ENCODE data around the gene SCN5A.

The SCN5A gene

GRCh38 chr3:38579551-38580449 lies 69.7 kb downstream of the SCN5A start:
- DNase-seq (ENCODE audit: insufficient read length, low spot score) (peak; percentile 44), FAIRE-seq (no peak)
- TF ChIP-seq POU2F2 (IDR thresholded peaks at IDR 0.05; ENCODE audit: low read depth, low read length) = no peak
- TF ChIP-seq PAX5 (IDR thresholded peaks at IDR 0.05; ENCODE audit: insufficient read depth, low read length, severe bottlenecking) = no peak
- TF ChIP-seq SPI1 (IDR thresholded peaks at IDR 0.05; ENCODE audit: low read depth, low read length) = peak; percentile 75

GRCh38 chr3:38579141-38579540 lies 70.3 kb downstream of the SCN5A start:
- no peak for DNase-seq (ENCODE audit: insufficient read length, low spot score)
- no peak for FAIRE-seq
- no peak for TF ChIP-seq PAX5 (IDR thresholded peaks at IDR 0.05; ENCODE audit: insufficient read depth, low read length, severe bottlenecking)
- TF ChIP-seq POLR2AphosphoS5 (IDR thresholded peaks at IDR 0.05; ENCODE audit: low read depth, low read length) = no peak
- TF ChIP-seq TAF1 (IDR thresholded peaks at IDR 0.05; ENCODE audit: low read depth, low read length) = no peak
- no peak for TF ChIP-seq POLR2A (IDR thresholded peaks at IDR 0.05; ENCODE audit: low read depth, low read length)
- TF ChIP-seq POU2F2 (IDR thresholded peaks at IDR 0.05; ENCODE audit: low read depth, low read length) = no peak
- no peak for TF ChIP-seq SPI1 (IDR thresholded peaks at IDR 0.05; ENCODE audit: low read depth, low read length)

GRCh38 chr3:38578551-38578950 lies 70.9 kb downstream of the SCN5A start:
- no peak for TF ChIP-seq PAX5 (IDR thresholded peaks at IDR 0.05; ENCODE audit: insufficient read depth, low read length, severe bottlenecking)
- no peak for TF ChIP-seq POLR2A (IDR thresholded peaks at IDR 0.05; ENCODE audit: low read depth, low read length)
- no peak for TF ChIP-seq POU2F2 (IDR thresholded peaks at IDR 0.05; ENCODE audit: low read depth, low read length)
- no peak for TF ChIP-seq TAF1 (IDR thresholded peaks at IDR 0.05; ENCODE audit: low read depth, low read length)
- no peak for TF ChIP-seq SPI1 (IDR thresholded peaks at IDR 0.05; ENCODE audit: low read depth, low read length)
- TF ChIP-seq POLR2AphosphoS5 (IDR thresholded peaks at IDR 0.05; ENCODE audit: low read depth, low read length) = no peak
- FAIRE-seq (no peak), DNase-seq (ENCODE audit: insufficient read length, low spot score) (no peak)

- no peak for TF ChIP-seq TAF1 (IDR thresholded peaks at IDR 0.05; ENCODE audit: low read depth, low read length)
- TF ChIP-seq POU2F2 (IDR thresholded peaks at IDR 0.05; ENCODE audit: low read depth, low read length) = no peak
- no peak for TF ChIP-seq PAX5 (IDR thresholded peaks at IDR 0.05; ENCODE audit: insufficient read depth, low read length, severe bottlenecking)
- TF ChIP-seq SPI1 (IDR thresholded peaks at IDR 0.05; ENCODE audit: low read depth, low read length) = no peak
- TF ChIP-seq POLR2A (IDR thresholded peaks at IDR 0.05; ENCODE audit: low read depth, low read length) = no peak
- no peak for TF ChIP-seq POLR2AphosphoS5 (IDR thresholded peaks at IDR 0.05; ENCODE audit: low read depth, low read length)
- DNase-seq (ENCODE audit: insufficient read length, low spot score) (no peak), FAIRE-seq (no peak)
Observed at GRCh38 chr3:38578081-38578475, 71.4 kb downstream of the SCN5A start.

GRCh38 chr3:38577371-38578080 lies 72.0 kb downstream of the SCN5A start:
- FAIRE-seq = no peak
- no peak for DNase-seq (ENCODE audit: insufficient read length, low spot score)
- TF ChIP-seq TAF1 (IDR thresholded peaks at IDR 0.05; ENCODE audit: low read depth, low read length) = no peak
- TF ChIP-seq SPI1 (IDR thresholded peaks at IDR 0.05; ENCODE audit: low read depth, low read length) = no peak
- no peak for TF ChIP-seq POU2F2 (IDR thresholded peaks at IDR 0.05; ENCODE audit: low read depth, low read length)
- TF ChIP-seq POLR2AphosphoS5 (IDR thresholded peaks at IDR 0.05; ENCODE audit: low read depth, low read length) = no peak
- no peak for TF ChIP-seq POLR2A (IDR thresholded peaks at IDR 0.05; ENCODE audit: low read depth, low read length)
- TF ChIP-seq PAX5 (IDR thresholded peaks at IDR 0.05; ENCODE audit: insufficient read depth, low read length, severe bottlenecking) = no peak

GRCh38 chr3:38576526-38577370 lies 72.7 kb downstream of the SCN5A start:
- DNase-seq (ENCODE audit: insufficient read length, low spot score) (no peak), FAIRE-seq (no peak)
- TF ChIP-seq POLR2AphosphoS5 (IDR thresholded peaks at IDR 0.05; ENCODE audit: low read depth, low read length) = no peak
- no peak for TF ChIP-seq POLR2A (IDR thresholded peaks at IDR 0.05; ENCODE audit: low read depth, low read length)
- TF ChIP-seq POU2F2 (IDR thresholded peaks at IDR 0.05; ENCODE audit: low read depth, low read length) = no peak
- TF ChIP-seq SPI1 (IDR thresholded peaks at IDR 0.05; ENCODE audit: low read depth, low read length) = no peak
- TF ChIP-seq PAX5 (IDR thresholded peaks at IDR 0.05; ENCODE audit: insufficient read depth, low read length, severe bottlenecking) = no peak
- TF ChIP-seq TAF1 (IDR thresholded peaks at IDR 0.05; ENCODE audit: low read depth, low read length) = no peak

GRCh38 chr3:38576131-38576525 lies 73.4 kb downstream of the SCN5A start:
- DNase-seq (ENCODE audit: insufficient read length, low spot score) (no peak), FAIRE-seq (no peak)
- no peak for TF ChIP-seq POLR2A (IDR thresholded peaks at IDR 0.05; ENCODE audit: low read depth, low read length)
- TF ChIP-seq PAX5 (IDR thresholded peaks at IDR 0.05; ENCODE audit: insufficient read depth, low read length, severe bottlenecking) = no peak
- no peak for TF ChIP-seq POU2F2 (IDR thresholded peaks at IDR 0.05; ENCODE audit: low read depth, low read length)
- TF ChIP-seq POLR2AphosphoS5 (IDR thresholded peaks at IDR 0.05; ENCODE audit: low read depth, low read length) = no peak
- TF ChIP-seq SPI1 (IDR thresholded peaks at IDR 0.05; ENCODE audit: low read depth, low read length) = no peak
- no peak for TF ChIP-seq TAF1 (IDR thresholded peaks at IDR 0.05; ENCODE audit: low read depth, low read length)

GRCh38 chr3:38575279-38575843 lies 74.1 kb downstream of the SCN5A start:
- TF ChIP-seq POLR2AphosphoS5 (IDR thresholded peaks at IDR 0.05; ENCODE audit: low read depth, low read length) = no peak
- no peak for TF ChIP-seq POLR2A (IDR thresholded peaks at IDR 0.05; ENCODE audit: low read depth, low read length)
- TF ChIP-seq POU2F2 (IDR thresholded peaks at IDR 0.05; ENCODE audit: low read depth, low read length) = no peak
- TF ChIP-seq PAX5 (IDR thresholded peaks at IDR 0.05; ENCODE audit: insufficient read depth, low read length, severe bottlenecking) = no peak
- TF ChIP-seq SPI1 (IDR thresholded peaks at IDR 0.05; ENCODE audit: low read depth, low read length) = no peak
- no peak for TF ChIP-seq TAF1 (IDR thresholded peaks at IDR 0.05; ENCODE audit: low read depth, low read length)
- FAIRE-seq (no peak), DNase-seq (ENCODE audit: insufficient read length, low spot score) (no peak)

Data from GM12891 (cell line).